Activated CD4-positive, CD25-positive, alpha-beta regulatory T cell (primary cell): ENCODE data around the gene ATP6V0A1.
"Not testable (repeated sequence)": the region's sequence is repeated elsewhere in the genome, so short reads cannot be mapped to it uniquely, and the experiment has no call there.

Experiments
- DNase-seq, 4 experiments: peaks; one replicate each; lab custom pipeline; 2025; lab: John Stamatoyannopoulos, UW

Gene ATP6V0A1

DNA sequence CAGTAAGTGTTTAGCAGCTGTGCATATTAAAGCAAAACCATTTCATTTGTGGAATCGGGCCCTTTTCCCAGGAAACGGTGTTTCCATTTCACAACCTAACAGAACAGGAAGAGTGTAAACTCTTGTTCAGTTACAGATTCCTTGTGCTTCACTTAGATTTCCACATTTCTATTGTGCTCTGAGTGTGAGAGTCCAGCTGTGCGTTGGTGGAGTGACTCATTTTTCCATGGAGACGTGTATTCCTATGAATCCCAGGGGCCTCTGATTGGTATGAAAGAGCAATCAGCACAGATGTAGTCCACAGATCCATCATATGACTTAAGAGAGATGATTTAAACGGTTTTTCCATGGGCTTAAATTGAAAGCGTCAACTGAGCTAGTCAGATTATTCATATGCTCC is 22.3 kb upstream of the ATP6V0A1 start:
- no peak for DNase-seq

DNA sequence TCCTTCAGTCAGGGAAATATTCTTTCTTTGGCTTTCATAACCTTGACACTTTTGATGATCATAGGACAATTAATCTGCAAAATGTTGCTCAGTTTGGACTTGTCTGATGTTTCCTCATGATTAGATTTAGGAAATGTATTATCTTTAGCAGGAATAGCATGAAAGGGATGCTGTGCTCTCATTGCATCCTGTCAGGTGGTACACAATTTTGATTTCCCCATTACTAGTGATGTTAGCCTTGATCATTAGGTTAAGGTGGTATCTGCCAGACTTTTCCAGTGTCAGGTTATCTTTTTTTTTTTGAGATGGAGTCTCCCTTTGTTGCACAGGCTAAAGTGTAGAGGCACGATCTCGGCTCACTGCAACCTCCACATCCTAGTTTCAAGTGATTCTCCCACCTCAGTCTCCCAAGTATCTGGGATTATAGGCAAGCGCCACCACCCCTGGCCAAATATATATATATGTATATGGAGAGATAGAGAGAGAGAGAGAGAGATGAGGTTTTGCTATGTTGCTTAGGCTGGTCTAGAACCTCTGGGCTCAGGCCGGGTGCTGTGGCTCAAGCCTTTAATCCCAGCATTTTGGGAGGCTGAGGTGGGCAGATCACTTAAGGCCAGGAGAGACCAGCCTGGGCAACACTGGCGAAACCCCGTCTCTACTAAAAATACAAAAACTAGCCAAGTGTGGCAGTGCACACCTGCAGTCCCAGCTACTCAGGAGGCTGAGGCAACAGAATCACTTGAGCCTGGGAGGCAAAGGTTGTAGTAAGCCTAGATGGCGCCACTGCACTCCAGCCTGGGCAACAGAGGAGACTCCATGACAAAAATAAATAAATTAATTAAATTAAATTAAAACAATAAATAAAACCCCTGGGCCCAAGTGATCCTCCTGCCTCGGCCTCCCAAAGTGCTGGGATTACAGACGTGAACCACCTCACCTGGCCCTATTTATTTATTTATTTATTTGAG is 19.8 kb upstream of the ATP6V0A1 start:
- DNase-seq: no peak

DNA sequence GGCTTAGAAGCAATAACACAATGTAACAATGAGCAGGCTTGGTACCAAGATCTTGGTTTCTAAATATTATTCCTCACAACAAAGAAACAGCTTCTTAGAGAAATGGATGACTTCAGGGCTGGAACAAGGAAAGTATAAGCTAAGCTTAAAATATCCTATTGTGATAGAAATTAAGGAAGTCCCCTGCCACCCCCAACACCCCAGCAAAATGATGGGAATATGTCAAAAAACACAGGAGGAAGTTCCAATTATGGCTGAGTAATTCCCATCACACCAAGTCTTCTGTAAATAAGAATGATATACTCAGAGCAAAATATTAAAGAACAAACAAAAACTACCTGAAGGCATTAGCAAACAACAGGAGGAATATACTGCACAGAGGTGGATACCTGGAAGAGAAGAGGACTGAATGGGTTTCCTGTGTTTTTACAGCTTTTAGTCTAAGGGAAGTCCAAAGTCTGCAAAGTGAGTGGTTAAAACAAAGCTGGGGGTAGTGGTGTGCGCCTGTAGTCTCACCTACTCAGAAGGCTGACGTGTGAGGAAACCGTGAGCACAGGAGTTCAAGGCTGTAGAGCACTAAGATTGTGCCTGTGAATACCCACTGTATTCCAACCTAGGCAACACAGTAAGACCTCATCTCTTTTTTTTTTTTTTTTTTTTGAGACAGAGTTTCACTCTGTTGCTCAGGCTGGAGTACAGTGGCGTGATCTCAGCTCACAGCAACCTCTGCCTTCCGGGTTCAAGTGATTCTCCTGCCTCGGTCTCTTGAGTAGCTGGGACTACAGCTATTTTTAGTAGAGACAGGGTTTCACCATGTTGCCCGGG is 17.1 kb upstream of the ATP6V0A1 start:
- no peak for DNase-seq

DNA sequence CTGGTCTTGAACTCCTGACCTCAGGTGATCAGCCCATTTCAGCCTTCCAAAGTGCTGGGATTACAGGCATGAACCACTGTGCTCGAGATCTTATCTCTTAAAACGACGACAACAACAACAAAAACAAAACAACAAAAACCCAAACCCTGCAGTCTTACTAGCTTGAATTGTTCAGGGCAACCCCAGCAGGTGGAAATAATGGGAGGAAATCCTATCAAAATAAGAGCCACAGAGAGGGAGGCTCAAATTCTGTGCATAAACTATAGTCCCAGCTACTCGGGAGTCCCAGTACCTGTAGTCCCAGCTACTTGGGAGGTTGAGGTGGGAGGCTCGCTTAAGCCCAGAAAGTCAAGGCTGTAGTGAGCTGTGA is 16.5 kb upstream of the ATP6V0A1 start:
- no peak for DNase-seq

DNA sequence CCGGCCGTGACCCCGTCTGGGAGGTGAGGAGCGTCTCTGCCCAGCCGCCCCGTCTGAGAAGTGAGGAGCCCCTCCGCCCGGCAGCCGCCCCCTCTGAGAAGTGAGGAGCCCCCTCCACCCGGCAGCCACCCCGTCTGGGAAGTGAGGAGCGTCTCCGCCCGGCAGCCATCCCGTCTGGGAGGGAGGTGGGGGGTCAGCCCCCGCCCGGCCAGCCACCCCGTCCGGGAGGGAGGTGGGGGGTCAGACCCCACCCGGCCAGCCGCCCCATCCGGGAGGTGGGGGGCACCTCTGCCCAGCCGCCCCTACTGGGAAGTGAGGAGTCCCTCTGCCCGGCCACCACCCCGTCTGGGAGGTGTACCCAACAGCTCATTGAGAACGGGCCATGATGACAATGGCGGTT is 9.5 kb upstream of the ATP6V0A1 start:
- DNase-seq: not testable (repeated sequence)

DNA sequence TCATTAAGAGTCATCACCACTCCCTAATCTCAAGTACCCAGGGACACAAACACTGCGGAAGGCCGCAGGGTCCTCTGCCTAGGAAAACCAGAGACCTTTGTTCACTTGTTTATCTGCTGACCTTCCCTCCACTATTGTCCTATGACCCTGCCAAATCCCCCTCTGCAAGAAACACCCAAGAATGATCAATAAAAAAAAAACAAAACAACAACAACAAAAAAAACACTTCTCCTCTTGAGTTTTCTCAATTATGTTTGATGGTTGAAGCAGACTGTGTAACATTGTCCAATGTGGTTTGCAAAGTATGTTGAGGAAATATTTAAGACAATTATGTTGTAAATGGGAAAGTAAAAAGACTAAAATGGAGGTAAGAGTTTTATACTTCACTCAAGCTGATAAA is 8.8 kb upstream of the ATP6V0A1 start:
- DNase-seq: not testable (repeated sequence)

DNA sequence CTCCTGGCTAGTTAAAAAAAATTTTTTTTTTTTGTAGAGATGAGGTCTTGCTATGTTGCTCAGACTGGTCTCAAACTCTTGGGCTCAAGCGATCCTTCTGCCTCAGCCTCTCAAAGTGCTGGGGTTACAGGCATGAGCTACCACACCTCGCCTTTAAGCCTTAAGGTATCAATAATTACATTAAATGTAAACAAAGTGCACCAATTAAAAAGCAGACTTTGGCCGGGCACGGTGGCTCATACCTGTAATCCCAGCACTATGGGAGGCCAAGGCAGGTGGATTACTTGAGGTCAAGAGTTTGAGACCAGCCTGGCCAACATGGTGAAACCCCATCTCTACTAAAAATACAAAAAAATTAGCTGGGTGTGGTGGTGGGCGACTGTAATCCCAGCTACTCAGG is 7.4 kb upstream of the ATP6V0A1 start:
- DNase-seq: not testable (repeated sequence)

DNA sequence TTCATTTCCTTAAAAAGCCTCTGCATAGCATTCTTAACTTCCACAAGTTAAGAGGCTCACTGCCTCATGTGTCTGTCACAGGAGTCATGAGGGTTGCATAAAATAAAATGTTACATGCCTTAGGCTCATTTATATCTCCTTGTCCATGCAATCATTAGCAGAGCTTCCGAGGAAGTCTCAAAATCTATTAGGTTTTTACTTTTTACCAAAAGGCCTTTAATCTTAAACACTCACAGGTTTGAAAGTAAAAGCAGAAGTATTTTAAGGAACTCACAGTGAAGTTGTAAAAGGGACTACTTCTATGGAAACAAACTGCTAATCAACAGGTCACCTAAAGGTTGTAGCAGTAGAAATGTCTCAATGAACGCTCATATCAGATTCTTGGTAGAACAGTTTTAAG is 5.2 kb upstream of the ATP6V0A1 start:
- no peak for DNase-seq

DNA sequence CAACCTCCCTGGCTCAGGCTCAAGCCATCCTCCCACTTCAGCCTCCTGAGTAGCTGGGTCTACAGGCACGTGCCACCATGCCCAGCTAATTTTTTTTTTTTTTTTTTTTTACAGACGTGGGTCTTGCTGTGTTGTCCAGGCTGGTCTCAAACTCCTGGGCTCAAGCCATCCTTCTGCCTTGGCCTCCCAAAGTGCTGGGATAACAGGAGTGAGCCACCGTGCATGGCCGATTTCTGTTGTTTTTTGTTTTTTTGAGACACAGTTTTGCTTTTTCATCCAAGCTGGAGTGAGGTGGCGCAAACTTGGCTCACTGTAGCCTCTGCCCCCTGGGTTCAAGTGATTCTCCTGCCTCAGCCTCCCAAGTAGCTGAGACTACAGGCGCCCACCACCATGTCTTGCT is 3.7 kb upstream of the ATP6V0A1 start:
- not testable (repeated sequence) for DNase-seq

DNA sequence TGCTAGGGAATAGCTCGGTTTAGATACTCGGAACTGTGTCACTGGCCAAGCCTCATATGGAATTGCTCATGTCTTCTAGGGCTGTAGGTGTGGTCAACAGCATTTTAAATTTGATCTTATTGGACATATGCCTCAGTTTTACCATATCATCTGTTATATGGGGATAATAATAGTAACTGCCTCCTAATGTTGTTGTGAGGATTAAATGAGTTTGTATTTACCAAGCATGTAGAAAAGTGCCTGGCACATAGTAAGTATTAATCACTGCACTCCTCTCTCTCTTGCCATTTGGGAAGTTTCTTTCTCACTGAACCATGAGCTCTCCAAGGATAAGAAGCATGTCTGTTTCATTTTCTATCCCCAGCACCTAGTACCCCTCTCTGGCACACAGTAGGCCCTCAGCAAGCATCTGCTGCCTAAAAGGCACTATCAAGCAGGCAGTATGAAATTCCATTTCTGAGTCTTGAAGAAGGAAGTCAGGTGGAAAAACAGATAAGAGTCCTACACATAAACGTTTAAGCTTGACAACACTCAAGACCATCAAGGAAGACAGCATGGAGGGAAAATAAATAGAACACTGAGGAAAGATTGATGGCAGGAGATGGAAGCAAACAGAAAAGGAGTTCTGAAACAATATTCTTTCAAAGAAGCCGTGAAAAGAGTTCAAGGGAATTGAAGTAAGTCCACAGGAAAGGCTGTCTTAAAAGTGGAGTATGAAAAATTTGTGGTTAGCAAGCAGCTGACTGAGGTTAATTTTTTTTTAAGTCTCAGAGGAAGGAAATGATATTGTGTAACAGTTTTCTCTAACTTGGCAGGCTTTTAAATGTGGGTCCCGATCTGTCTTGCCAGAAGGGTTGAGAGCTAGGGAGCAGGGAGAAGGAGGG is 2.2 kb upstream of the ATP6V0A1 start:
- DNase-seq: no peak

DNA sequence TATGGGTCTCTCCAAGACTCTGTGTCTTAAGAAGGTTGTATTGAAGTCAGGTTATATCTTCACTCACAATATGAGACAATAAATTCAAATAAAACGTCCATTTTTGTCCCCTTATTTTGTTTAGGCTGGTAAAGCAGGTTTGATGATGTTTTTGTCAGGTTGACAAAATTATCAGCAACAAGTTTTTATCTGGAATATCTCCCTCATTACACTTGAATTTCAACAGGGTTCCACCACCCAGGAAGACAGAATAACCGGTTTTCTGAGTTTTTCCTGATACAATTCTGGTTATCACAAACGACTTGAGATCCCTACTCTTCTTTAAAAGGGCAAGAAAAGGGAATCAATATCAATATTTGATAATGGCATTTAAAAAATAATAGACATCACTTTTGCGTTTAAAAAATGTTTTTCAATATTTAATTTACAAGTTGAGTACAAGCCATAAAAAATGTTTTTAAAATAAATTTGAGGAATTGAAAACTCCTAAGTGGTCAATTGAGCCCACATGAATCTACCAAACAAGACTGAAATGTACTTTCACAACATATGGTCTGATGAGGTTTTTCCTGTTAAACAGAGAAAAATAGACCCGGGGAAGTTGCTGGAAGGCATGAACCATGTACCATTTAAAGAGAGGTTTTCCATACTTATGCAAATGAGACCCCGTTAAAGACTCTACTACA is 1.4 kb upstream of the ATP6V0A1 start:
- DNase-seq: no peak

DNA sequence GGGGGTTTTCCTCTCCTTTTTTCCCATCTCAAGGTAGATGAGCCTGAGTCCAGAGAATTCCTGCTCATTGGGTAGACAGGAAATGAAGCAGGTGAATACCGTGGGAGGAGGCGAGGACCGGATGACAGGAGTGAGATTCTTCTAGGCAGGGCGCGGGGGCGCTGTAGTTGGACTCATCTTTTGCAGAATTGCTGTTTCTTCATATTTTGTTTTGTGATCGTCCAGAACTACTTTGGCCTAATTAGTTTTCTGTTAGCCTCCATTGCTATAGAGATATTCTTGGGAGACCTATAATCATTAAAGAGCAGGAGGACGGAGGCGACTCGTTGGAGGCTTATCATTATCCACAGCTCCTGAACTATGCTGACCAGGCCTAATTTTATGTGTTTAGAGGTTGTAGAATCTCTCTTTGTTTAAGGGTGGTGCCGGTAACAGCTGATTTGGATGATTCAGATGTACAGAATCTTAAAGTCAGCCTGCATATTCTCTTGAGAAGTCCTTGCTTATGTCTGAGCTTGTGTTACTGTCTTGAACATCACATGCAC is 650 bp downstream of the ATP6V0A1 start:
- no peak for DNase-seq

DNA sequence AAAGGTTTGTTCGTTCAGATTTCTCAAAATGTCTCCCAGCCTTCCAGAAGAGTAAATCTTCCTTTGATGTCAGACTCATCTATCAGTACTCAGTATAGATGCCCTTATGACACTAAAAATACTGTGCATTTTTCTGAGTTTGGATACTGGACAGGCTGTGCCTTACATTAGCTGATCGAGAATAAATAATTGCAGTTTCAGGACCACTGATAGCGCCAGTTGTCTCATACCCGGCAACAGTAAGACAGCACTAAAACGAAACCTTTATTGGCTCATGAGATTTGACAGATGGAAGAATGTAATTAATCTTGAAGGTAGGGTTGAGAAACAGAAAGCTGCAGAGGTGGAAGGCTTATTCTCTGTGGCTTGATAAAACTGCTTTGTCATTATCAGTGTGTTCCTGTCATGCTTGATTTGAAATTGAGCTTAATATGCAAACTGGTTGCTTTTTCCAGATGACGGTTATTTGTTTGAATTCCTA is 1.2 kb downstream of the ATP6V0A1 start:
- DNase-seq: peak in 1 of 4 experiments; percentile 3

DNA sequence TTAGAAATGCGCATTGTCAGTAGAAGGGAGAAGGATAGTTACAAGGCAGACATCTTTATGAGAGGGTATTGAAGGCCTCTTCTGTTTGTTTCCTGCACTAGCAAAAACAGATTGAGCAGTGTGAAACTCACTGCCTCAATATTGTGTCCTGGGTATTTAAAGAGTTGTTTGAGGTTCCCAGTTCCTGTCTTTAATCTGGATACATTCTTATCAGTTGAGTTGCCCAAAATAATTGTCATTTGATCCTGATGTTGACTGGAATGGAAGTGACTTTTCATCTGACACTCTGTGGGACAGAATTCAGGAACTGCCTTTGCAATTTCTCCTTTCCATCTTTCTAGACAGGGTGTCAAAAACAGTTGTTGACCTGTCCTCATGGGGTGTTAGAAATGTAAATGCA is 1.7 kb downstream of the ATP6V0A1 start:
- no peak for DNase-seq

DNA sequence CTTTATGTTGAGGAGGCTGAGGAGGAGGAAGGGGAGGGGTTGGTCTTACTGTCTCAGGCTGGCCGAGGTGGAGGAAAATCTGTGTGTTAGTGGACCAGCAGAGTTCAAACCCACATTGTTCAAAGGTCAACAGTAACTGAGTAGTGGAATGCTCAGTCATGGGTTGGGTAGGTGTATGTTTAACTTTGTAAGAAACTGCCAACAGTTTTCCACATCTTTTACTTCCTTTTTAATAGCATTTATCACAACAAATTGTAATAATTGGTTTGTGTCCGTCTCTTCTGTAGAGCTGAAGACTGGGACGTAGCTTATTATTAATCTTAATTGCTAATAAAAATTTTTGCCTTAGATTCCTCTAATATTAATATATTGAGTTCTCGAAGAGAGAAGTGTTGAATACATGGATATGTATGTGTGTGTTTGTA is 5.3 kb downstream of the ATP6V0A1 start:
- no peak for DNase-seq

DNA sequence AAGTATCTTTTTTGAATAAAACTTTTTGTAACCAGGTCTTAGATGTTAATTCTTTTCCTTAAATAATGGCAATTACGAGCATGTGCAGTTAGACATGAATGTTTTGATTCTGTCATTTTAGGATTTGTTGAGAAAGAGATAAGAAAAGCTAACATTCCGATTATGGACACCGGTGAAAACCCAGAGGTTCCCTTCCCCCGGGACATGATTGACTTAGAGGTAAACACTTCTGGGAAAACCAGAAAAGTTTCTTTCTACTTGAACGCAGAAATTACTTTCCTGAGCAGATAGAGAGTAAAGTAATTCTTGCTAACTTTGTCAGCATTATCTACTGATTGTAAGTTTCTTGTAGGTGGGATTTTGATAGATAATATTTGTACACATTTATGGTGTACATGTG is 9.2 kb downstream of the ATP6V0A1 start:
- no peak for DNase-seq

DNA sequence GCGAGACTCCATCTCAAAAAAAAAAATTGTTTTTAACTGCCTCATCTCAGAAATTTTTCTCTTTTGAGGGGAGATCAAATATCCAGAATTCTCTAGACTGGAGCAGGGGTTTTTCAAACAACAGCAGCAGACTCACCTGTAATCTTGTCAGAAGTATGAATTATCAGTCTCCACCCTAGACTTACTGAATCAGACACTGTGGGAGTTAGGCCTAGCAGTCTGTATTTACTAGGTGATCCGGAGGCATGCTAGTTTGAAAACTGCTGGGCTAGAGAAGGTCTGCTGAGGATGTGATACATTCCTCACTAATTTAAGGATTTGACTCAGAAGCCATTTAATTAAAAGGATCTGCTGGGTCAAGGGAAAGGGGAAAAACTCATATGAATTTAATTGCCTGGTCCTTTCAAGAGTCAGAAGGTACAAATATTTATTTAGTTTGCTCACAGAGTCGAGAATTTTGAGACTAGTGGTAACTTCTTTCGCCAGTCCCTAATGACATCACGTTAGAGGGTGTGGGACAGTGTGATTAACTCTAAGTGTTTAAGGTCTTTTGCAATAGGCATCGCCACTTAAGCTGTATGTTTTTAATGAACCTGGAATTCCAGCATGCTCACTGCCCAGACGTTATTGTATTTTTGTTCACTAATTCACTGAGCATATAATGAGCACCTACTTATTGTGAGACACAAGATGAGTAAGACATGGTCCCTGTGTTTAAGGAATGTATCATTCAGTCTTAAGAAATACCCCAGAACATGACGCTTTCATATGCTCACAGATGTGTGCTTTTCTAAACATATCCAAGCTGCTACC is 14.2 kb downstream of the ATP6V0A1 start:
- no peak for DNase-seq

DNA sequence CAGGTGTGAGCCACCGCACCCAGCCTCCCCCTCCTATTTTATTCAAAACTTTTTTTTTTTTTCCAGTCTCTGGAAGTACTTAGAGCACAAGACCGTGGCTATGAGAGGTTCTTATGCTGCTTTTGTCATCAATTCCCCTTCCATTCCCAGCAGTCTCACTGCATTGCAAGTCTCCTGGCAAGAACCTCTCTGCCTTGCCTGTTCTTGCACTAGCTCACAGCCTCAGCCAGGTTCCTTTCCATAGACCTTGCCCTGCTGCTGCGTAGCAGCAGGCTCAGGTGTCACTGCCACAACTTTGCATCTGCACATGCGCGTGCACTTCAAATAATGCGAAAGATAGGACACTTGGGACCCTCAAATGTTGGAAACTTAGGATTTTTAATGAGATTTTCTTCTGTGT is 15.6 kb downstream of the ATP6V0A1 start:
- no peak for DNase-seq

DNA sequence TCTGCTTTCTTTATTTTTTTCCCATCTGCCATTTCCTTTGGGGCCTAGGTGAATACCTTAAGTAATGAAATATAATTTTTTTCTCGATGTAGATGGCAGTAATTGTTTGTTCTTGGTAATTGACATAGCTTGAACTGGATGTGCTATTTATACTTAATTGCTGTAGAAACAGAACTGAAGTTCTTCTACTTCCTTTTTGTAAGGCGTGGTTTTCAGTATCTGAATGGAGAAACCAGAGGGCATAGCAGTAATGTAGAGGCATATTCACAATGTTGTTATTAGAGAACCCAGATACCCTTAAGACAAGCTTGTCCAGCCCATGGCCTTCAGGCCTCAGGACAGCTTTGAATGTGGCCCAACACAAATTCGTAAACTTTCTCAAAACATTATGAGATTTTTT is 16.4 kb downstream of the ATP6V0A1 start:
- DNase-seq: no peak

DNA sequence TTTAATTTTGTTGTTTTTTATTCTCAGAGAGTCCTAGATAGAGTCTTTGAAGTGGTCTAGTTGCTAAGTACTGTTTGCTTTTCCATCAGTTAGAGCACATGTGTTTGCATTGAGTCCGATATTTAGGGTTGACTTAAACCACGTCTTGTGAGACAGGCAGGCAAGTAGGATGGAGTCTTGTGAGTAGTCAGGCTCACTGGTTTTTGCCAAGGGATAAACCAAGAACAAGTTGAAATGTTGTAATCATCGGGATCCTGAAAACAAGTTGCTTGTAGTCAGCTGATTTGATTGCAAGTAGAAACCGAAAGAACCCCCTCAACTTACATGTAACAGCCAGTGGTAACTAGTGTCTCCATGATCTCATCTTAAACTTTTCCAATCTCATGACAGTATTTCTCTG is 17.2 kb downstream of the ATP6V0A1 start:
- DNase-seq: no peak
